CD1c-positive myeloid dendritic cell (primary cell): ENCODE data around the gene ZNF587.
"Not testable (repeated sequence)": the region's sequence is repeated elsewhere in the genome, so short reads cannot be mapped to it uniquely, and the experiment has no call there.

ENCODE experiments used
- DNase-seq: peaks from one replicate; pipeline ENCODE4 v3.0.0-alpha.2; 2016; ENCODE audit errors: extremely low spot score

Gene ZNF587

DNA sequence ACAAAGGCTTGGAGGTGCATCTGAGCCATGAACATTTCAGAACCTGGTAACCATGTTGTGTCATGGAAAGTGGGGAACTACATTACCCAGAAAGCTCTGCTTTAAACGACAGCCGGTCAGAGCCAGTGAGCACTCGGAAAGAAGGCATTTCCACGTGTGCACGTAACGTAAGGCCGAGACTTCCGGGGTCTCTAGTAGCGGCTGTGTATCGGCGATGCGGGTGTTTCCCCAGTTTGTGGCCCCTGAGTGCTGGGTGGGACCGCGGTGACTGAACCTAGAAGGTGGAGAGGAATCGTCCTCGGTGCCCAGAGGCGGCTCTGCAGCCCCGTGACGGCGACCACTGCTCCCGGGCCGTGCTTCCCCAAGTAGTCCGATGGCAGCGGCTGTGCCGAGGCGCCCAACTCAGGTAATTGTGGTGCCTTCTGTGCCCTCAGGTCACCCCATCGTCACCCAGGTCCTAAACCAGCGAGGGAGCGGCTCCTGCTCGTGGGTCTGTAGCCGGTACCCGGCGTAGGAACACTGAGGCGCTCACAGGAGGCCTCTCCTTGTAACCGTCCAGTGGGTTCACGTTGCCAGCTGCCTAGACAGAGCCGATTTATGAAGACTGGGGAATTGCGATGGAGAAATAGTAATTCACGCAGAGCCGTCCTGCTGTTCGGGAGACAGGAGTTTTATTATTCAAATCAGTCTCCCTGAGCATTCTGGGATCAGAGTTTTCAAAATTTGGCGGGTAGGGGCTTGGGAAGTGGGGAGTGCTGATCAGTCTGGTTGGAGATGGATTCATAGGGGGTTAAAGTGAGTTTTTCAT lies at the start of gene ZNF587:
ZNF587 (plus strand) TSS at position 194 of the 808 bp plus-strand sequence; CDS start at position 374, 180 bp downstream.
- peak; percentile 90 for DNase-seq

DNA sequence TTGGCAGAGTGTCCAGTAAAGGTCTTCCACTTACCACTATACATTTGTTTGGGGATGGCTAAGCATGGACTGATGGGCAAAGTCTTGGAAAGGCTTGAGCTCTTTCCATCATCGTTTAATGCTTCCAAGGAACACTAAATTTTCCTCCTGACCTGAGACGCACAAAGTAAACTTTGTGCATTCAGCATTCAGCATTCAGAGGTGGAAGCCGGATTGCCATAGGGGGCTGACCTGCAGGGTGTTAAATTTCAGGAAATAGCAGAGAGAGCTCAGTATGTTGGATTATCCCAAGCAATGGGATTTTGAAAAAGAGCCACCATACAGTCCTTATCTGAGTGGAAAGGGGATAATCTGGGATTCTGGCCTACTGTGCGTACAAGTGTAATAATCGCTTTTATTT lies 49.0 kb upstream of the ZNF587 start:
- DNase-seq: no peak

DNA sequence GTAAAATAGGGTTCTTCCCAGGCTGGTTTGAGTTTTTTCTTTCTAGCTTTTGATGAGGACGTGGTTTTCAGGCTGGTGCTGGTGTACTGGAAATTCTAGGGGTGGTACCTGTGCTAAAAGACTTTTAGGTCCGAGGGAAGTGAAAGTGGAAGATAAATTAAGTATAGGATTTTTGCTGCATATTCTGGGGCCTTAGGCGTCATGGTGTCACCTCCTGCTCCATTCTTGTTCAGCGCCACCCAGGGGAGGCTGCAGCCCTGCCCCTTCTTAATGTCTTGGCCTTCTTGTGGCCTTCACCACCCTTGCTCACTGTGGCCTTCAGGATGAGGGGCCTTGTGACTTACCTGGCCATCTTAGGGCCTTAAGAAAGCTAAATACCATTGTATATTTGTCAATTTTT lies 47.4 kb upstream of the ZNF587 start:
- no peak for DNase-seq

DNA sequence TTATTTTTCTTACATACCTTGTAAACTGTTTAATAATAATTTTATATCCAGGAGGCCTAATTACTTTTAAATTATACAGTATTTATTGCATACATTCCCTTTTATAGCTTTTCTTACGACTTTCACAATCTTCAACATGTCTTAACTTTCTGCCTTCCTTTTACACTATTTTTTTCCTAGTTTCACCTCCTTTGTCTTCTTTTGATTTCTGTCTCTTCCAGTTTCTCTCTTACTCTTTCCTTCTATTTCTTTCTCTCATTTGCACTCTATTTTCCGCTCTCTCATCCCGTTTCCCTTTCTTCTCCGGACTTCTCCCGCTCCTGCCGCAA lies 46.4 kb upstream of the ZNF587 start:
- DNase-seq: no peak

DNA sequence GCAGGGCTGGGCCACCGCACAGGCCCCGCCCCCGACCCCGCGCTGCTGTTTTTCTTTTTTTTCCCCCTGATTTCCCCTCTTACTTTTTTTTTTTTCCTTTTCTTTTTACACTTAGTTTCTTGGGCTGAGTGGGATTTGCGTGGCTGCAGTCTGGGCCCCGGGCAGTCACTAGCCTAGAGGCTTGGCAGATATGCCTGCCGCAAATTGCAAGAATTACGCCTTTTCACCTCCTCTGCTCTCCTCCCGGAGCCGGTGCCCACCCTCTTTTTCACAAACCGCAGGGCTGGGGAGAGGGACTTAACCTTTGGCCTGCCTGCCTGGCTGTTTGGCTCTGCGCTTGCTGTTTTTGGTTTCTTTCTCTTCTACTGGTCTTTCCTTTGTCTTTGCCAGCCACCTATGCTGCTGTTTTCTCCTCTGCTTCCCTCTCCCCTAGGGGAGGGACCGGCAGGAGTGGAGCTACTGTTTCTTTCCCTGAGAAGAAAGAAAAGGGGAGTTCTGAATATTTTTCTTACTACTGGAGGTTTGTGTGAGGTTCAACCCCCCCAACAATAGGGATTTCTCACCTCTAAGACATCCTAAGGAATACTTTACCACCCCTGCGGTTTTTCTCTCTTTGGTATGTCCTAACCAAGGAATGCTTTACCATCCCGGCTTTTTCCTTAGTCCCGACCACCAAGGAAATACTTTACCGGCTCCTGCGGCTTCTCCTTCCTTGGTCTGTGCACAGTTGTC lies 45.9 kb upstream of the ZNF587 start:
- DNase-seq: no peak

GRCh38 chr19:57807541-57807940 lies 42.1 kb upstream of the ZNF587 start:
- no peak for DNase-seq

GRCh38 chr19:57810410-57811295 lies 39.0 kb upstream of the ZNF587 start:
- DNase-seq: not testable (repeated sequence)

DNA sequence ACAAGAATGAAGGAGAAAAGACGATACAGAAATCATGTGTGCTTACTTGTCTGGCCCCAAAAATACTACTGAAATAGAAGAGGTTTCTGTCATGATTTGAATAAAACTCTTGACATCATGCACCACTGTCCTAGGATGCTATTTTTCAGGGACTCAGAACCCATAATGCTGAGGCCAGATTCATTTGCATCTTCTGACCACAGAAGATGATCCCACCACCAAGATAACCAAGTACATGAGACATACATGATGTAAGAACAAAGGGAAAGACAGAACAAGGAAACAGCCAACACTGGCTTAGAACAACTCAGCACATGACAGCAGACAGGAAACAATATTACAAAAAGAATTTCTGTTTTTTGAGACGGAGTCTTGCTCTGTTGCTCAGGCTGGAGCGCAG lies 37.4 kb upstream of the ZNF587 start:
- DNase-seq: no peak

GRCh38 chr19:57812975-57813820 lies 36.5 kb upstream of the ZNF587 start:
- not testable (repeated sequence) for DNase-seq

- DNase-seq: no peak
Measured at GRCh38 chr19:57813919-57814504, 35.6 kb upstream of the ZNF587 start.

GRCh38 chr19:57814505-57815246 lies 35.0 kb upstream of the ZNF587 start, which contains the start of gene ZNF552:
Gene ZNF552 (minus strand): TSS chr19:57814913. CDS start chr19:57814743, 170 bp downstream.
- DNase-seq: peak; percentile 94

- no peak for DNase-seq
Measured at GRCh38 chr19:57815247-57816075, 34.2 kb upstream of the ZNF587 start.

DNA sequence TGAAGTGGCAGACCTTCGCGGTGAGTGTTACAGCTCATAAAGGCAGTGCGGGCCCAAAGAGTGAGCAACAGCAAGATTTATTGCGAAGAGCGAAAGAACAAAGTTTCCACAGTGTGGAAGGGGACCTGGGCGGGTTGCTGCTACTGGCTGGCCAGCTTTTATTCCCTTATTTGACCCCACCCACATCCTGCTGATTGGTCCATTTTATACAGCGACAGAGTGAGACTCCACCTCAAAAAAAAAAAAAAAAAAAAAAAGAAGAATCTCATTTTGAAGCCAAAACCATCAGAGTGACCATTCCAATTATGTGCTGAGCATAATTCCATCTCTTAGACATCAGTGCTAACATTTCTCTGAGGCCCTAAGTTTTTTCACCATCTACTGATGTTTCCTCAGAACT lies 33.0 kb upstream of the ZNF587 start:
- DNase-seq: no peak

DNA sequence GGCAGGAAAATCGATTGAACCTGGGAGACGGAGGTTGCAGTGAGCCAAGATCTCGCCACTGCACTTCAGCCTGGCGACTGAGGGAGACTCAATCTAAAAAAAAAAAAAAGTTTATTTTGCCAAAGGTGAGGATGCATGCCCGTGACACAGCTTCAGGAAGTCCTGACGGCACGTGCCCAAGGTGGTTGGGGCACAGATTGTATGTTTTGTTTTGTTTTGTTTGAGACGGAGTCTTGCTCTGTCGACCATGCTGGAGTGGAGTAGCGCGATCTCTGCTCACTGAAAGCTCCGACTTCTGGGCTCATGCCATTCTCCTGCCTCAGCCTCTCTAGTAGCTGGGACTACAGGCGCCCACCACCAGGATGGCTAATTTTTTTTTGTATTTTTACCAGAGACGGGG lies 31.7 kb upstream of the ZNF587 start:
- DNase-seq: no peak

GRCh38 chr19:57818378-57818777 lies 31.3 kb upstream of the ZNF587 start:
- no peak for DNase-seq

DNA sequence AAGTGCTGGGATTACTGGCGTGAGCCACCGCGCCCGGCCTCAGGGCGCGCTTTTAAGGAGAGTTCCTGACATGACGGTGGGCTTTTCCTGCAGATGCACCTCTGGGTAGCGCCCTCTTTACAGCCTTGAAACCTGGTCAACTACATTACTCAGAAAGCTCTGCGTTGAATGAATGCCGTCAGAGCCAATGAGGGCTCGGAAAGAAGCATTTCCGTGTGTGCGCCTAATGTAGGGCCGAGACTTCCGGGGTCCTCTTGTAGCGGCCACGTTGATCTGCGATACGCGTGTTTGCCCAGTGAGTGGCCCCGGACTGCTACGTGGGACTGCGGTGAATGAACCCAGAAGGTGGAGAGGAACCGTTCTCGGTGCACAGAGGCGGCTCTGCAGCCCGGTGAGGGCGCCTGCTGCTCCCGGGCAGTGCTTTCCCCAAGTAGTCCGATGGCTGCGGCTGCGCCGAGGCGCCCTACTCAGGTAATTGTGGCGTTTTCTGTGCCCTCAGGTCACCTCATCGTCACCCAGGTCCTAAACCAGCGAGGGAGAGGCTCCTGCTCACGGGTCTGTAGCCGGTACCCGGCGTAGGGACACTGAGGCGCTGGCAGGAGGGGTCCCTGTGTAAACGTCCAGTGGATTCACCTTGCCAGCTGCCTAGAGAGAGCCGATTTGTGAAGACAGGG lies 30.0 kb upstream of the ZNF587 start:
- peak; percentile 93 for DNase-seq

GRCh38 chr19:57820599-57820998 lies 29.1 kb upstream of the ZNF587 start:
- no peak for DNase-seq

GRCh38 chr19:57821095-57821494 lies 28.6 kb upstream of the ZNF587 start:
- not testable (repeated sequence) for DNase-seq

- DNase-seq: not testable (repeated sequence)
Measured at GRCh38 chr19:57821501-57821900, 28.2 kb upstream of the ZNF587 start.
